ENCODE measurements around the gene ARHGAP19.

Gene ARHGAP19

GRCh38 chr10:97173036-97173435 is 119.4 kb downstream of the ARHGAP19 start:
- TF ChIP-seq, protein P1, sequence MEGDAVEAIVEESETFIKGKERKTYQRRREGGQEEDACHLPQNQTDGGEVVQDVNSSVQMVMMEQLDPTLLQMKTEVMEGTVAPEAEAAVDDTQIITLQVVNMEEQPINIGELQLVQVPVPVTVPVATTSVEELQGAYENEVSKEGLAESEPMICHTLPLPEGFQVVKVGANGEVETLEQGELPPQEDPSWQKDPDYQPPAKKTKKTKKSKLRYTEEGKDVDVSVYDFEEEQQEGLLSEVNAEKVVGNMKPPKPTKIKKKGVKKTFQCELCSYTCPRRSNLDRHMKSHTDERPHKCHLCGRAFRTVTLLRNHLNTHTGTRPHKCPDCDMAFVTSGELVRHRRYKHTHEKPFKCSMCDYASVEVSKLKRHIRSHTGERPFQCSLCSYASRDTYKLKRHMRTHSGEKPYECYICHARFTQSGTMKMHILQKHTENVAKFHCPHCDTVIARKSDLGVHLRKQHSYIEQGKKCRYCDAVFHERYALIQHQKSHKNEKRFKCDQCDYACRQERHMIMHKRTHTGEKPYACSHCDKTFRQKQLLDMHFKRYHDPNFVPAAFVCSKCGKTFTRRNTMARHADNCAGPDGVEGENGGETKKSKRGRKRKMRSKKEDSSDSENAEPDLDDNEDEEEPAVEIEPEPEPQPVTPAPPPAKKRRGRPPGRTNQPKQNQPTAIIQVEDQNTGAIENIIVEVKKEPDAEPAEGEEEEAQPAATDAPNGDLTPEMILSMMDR (IDR thresholded peaks at IDR 0.05; ENCODE audit: insufficient read depth, low read length, missing control alignments): no peak
- CTCF ChIA-PET: interaction anchor here (0.7 to 1.5 kb wide), 4 partner anchors 14 to 100 kb away, joined by 3 to 5 read pairs (median 4); no protein-coding TSS in a partner anchor
- H3K4me3 ChIP-seq (ENCODE audit: low read depth, low read length): no peak overlapping the region
- DNase-seq (ENCODE audit: low read depth, low spot score): no peak
- POLR2A ChIA-PET: interaction anchor here (0.7 kb wide), 1 partner anchor 38 kb away, joined by 3 read pairs; no protein-coding TSS in a partner anchor

Measured in AG04449 (cell line).